Motor neuron (in vitro differentiated cells): ENCODE data around the gene FRMD4A. TPM values are rescaled to one million over a fixed set of nuclear protein-coding genes. Genes with fewer than 3 reads are reported as not detected.

Source experiments
- ATAC-seq, 8 experiments: fragments of 200-7000 bp; cut with Tn5 transposase; replicated peaks in 6 of 8; 2 replicates each; pipeline ENCODE4 v1.8.0; 2021; ENCODE audit warnings: mild to moderate bottlenecking in 8 of 8, moderate library complexity in 8 of 8
- H3K27ac ChIP-seq, 2 donors: fragments of 250-450 bp; sonication (Bioruptor Pico); 2 replicates each; pipeline ENCODE4 v1.9.0; 2021; ENCODE audit warnings: antibody characterized with exemption in 2 of 2, mild to moderate bottlenecking in 2 of 2, moderate library complexity in 1 of 2
- H3K4me1 ChIP-seq, 2 donors: fragments of 250-450 bp; sonication (Bioruptor Pico); replicated peaks in 1 of 2; 2 replicates each; pipeline ENCODE4 v1.6.1; 2021; ENCODE audit warnings: antibody characterized with exemption in 2 of 2, mild to moderate bottlenecking in 2 of 2, moderate library complexity in 1 of 2
- H3K4me3 ChIP-seq, 5 donors: fragments of 250-450 bp; sonication (Bioruptor Pico); 2 replicates each; pipeline ENCODE4 v1.9.0; 2021; ENCODE audit warnings: antibody characterized with exemption in 5 of 5, mild to moderate bottlenecking in 5 of 5, moderate library complexity in 4 of 5
- whole genome bisulfite sequencing, 10 experiments: fragments of 450-650 bp; shearing (Covaris generic); methylation state at CpG; one replicate each; pipeline ENCODE4 v1.0.0; 2022; 5-methylcytosine and 5-hydroxymethylcytosine counted together
- in situ Hi-C, 9 experiments: fragments of 400-800 bp; cut with MboI; loops; one replicate each; pipeline ENCODE4 v1.15.0; 2021; ENCODE audit warnings: low sequenced_read_pairs in 9 of 9, low pct_unique_long_range_greater_than_20kb in 2 of 9; ENCODE audit not compliant: unreplicated experiment in 9 of 9
- total RNA-seq, 8 experiments: library from RNA; unstranded; fragments of 300-600 nt; gene quantifications; 2 replicates each; pipeline versions ENCODE4 v1.2.3 to v1.2.4, GENCODE V29; 2022

Gene FRMD4A
- total RNA-seq, 8 experiments from 2014 or later = 18.6 to 87.3 (median 44.5) TPM

DNA sequence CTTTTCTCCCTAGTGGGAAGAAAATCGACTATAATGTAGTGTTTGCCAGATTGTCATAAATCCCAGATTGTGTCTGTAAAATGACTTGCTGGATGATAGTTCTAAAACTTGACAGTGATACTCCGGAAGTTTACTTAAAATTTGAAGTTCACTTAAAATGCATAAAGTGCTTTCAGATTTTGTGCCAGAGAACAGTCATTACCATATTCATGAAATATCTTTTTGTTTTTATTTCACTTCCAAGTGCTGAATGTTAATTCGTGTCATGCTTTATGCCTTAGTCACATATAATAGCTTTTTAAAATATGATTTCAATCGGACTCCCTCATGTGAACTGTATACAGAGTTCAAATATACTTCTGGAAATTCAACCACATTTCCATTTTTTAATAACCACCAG lies 713.6 kb downstream of the FRMD4A start:
- H3K27ac ChIP-seq = no peak overlapping the region
- H3K4me1 ChIP-seq = peaks cover 0 to 17% of the 10 kb centered on the region in 2 donors
- H3K4me3 ChIP-seq = no peak overlapping the region
- in situ Hi-C loops = no loop called here
- 0 to 100% (median 85%) methylated on average over 1 to 4 of the region's 4 CpGs for WGBS, 10 experiments
- ATAC-seq = peak in 3 of 8 experiments; percentile 79 to 89 (median 79)

DNA sequence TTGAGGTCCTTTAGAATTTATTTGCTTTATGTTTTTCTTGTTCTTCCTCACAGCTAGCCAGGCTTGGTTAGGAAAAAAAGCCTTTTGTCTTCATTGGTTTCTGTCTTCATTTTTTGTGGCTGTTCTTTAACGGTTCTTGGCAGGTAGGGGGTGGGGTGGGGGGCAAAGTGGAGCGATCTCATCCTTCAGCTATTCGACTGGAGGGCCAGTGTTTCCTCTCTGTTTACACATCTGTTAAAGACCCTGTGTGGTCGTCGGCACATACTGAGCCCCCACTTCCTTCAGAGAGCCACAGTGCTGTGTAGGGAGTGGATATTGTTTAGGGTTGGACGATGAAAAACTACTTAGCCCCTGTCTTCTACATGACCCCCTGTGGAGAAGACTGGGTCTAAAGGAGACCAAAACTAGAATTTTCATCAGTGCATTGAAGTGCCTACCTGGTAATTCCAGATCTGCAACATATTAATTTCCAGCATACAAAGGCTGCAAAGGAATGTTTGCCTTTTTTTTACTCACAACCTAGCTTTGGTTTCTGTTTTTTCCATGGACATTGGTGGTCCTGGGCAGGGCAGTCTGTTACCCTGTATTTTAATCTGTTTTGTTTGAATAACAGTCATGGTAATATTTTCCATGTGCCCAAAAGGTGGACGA lies 714.9 kb downstream of the FRMD4A start:
- H3K4me1 ChIP-seq = peaks cover 0 to 17% of the 10 kb centered on the region in 2 donors
- in situ Hi-C loops = no loop called here
- H3K27ac ChIP-seq = no peak overlapping the region
- peak in 1 of 8 experiments; percentile 32 for ATAC-seq
- no peak overlapping the region for H3K4me3 ChIP-seq
- 7 to 86% (median 31%) methylated on average over 1 to 6 of the region's 7 CpGs; no CpG with 5 or more reads in 1 of the 10 experiments for WGBS, 10 experiments

DNA sequence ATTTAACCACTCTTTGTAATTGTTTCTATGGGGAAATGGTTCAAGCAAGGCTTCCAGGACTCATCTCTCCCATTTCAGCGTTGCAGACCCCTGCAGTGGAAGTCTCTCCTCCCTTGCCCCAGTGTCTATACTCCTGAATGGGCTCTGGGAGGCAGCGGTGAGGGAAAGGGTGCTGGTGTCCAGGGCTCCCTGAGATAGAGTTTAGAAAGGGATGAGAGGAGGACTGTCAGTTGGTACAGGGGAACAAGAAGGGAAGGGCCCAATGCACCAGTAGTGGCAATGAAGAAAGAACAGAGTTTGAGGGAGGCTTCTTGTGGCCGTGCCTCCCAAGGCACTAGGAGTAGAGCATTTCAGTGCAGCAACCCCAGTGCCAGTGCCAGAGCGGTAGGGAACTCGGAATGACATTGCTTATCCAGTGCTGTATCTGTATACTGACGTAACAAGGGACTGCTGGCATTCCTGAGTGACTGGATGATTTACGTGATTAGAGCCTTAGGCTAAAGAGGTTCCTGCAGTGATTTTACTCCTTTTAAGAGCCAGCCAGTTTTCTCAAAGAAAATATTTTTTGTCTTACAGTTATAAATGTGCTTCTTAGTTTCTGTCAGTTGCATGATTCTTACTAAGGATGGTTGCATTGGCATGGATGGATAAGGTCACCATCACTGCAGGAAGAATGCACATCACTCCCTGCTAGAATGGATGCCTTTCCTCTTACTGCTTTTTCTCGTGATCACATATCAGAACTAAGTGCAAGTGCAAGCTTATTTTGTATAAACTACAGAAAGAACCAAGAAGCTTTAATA lies 716.0 kb downstream of the FRMD4A start:
- in situ Hi-C loops = no loop called here
- 57 to 86% (median 77%) methylated on average over 2 to 7 of the region's 8 CpGs; no CpG with 5 or more reads in 3 of the 10 experiments for WGBS, 10 experiments
- H3K4me3 ChIP-seq = no peak overlapping the region
- peak in 7 of 8 experiments; percentile 7 to 89 (median 45) for ATAC-seq
- H3K27ac ChIP-seq = no peak overlapping the region
- peaks cover 0 to 17% of the 10 kb centered on the region in 2 donors for H3K4me1 ChIP-seq

DNA sequence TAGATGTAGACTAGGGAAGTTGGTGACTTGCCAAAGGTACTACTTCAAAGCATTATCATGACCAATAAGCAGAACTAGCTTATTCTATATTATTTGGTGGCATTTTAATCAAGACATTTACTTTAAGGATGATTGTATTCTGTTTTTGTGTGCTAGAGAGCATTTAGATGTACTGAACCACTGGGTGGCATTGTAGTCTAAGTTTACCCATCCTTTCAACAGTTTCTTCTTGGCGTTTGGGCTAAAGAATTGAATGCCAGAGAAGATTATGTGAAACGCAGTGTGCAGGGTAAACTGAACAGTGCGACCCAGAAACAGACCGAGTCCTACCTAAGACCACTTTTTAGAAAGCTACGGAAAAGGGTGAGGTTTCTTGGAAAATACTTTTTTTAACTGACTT lies 717.2 kb downstream of the FRMD4A start:
- H3K27ac ChIP-seq = no peak overlapping the region
- in situ Hi-C loops = no loop called here
- peak in 1 of 8 experiments; percentile 62 for ATAC-seq
- peaks cover 0 to 17% of the 10 kb centered on the region in 2 donors for H3K4me1 ChIP-seq
- H3K4me3 ChIP-seq = no peak overlapping the region
- WGBS, 10 experiments = 40 to 88% (median 57%) methylated on average over 1 to 5 of the region's 5 CpGs

DNA sequence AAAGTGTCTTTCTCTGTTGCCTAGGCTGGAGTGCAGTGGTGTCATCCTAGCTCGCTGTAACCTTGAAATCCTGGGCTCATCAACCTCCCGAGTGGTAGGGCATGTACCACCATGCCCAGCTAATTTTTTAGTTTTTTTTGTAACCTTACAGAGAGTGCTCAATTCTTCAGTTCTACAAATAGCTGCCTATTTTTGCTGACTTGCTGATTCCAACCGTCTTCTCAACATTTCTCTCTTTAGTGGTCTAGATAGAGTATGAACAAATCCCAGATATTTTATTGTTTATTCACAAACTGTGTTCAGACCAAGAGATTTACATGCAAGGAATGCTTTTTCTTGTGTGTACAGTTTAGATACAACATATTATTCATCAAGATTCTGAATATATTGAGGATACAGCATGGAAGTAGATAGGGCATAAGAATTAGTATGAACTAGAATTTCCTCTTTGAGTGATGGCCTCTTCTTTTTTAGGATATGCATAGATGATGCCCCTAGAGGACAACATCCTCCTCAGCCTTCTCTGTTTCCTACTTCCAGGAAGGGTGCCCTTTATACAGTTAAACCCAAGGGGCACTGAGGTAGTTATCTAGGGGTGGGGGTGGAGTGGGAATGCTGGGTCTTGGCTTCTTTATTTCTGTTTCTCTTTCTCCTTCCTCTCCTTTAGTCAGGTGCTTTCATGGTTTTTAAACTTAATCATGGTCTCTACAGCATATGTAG lies 717.9 kb downstream of the FRMD4A start:
- peak in 1 of 8 experiments; percentile 2 for ATAC-seq
- 82 to 97% (median 92%) methylated on average over 2 to 3 of the region's 3 CpGs; no CpG with 5 or more reads in 6 of the 10 experiments for WGBS, 10 experiments
- Histone ChIP-seq H3K27ac (no peak overlapping the region), H3K4me3 (no peak overlapping the region), H3K4me1 (peaks cover 0 to 17% of the 10 kb centered on the region in 2 donors)
- in situ Hi-C loops = no loop called here

GRCh38 chr10:13608246-13608853 lies 722.4 kb downstream of the FRMD4A start:
- H3K4me3 ChIP-seq = no peak overlapping the region
- WGBS, 10 experiments = 38 to 96% (median 80%) methylated on average over 1 to 8 of the region's 8 CpGs; no CpG with 5 or more reads in 1 of the 10 experiments
- in situ Hi-C loops = no loop called here
- H3K27ac ChIP-seq = no peak overlapping the region
- no peaks in the 10 kb centered on the region for H3K4me1 ChIP-seq
- ATAC-seq = peak in 2 of 8 experiments; percentile 24 to 37

DNA sequence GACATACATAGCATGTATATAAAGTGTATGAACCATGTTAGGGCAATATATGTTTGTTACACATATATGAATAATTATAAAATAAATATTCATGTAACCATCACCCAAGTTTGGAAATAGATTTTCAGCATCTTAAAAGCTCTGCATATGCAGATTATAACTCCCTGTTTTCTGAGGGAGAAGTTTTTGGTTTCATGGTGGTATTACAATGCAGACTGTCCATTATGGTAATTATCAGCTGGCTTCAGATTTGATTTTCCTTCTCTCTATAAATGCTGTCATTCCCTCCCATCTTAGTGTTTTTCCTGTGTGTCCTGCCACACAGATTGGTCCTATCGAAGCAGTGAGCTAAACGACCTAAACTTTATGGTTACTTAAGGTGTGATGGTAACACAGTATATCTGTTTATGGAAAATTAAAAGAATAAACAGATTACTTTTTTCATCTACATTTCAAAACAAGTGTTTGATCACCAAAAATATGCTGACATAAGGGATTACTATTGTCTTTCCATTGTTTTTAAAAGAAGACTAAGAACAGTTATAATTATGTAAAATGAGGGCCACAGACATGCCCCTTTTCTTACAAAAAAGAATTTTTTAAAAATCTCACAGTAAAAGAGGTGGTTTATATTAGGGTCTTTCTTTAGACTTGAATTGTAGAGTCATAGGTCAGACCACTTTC lies 726.2 kb downstream of the FRMD4A start:
- Histone ChIP-seq H3K27ac (no peak overlapping the region), H3K4me3 (no peak overlapping the region), H3K4me1 (no peaks in the 10 kb centered on the region)
- ATAC-seq = peak in 3 of 8 experiments; percentile 73 to 83 (median 73)
- in situ Hi-C loops = no loop called here
- WGBS, 10 experiments = 12 to 100% (median 96%) methylated on average over 1 to 2 of the region's 2 CpGs

DNA sequence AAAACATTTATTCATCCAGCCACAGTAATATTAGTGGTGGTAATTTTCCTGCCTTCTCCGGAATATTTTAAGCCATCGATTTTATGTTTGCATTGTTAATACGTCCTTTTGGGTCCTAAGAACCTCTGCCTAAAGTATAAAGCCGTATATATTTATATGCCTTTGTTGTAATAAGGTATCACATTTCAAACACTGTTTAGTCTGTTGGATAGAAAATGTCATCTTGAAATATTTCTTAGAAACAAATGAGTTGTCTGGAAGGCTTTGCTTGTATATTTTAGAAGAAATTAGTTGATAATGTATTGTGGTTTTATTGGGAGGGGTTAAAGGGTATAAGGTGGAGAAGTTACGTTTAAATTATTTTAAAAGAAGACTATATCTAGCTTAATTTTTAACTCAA lies 732.8 kb downstream of the FRMD4A start:
- H3K4me1 ChIP-seq = no peaks in the 10 kb centered on the region
- H3K27ac ChIP-seq = no peak overlapping the region
- H3K4me3 ChIP-seq = no peak overlapping the region
- in situ Hi-C loops = loop anchor here in 1 of 9 experiments (25.0 kb wide), 1 partner anchor 236 kb away; no protein-coding TSS in a partner anchor
- 5 to 100% (median 88%) methylated on average over 1 to 5 of the region's 5 CpGs for WGBS, 10 experiments
- ATAC-seq = peak in 1 of 8 experiments; percentile 22

GRCh38 chr10:13594641-13595040 lies 736.1 kb downstream of the FRMD4A start:
- 73 to 100% (median 100%) methylated on average over 1 to 2 of the region's 2 CpGs; no CpG with 5 or more reads in 1 of the 10 experiments for WGBS, 10 experiments
- H3K4me3 ChIP-seq = no peak overlapping the region
- in situ Hi-C loops = loop anchor here in 1 of 9 experiments (25.0 kb wide), 1 partner anchor 232 kb away; no protein-coding TSS in a partner anchor
- no peak overlapping the region for H3K27ac ChIP-seq
- no peaks in the 10 kb centered on the region for H3K4me1 ChIP-seq
- ATAC-seq = no peak
